ENCODE measurements around the gene SAAL1.
A peak's percentile ranks its signal among the peaks of the same experiment; 100 is the strongest.

The SAAL1 gene

GRCh38 chr11:18080451-18080850 is 25.4 kb downstream of the SAAL1 start:
- no peak for DNase-seq

- DNase-seq: no peak
Measured at GRCh38 chr11:18078909-18079308, 27.0 kb downstream of the SAAL1 start.

- DNase-seq: no peak
Measured at GRCh38 chr11:18075444-18075843, 30.4 kb downstream of the SAAL1 start.

GRCh38 chr11:18071098-18071705 is 34.7 kb downstream of the SAAL1 start:
- DNase-seq: no peak

- no peak for DNase-seq
Measured at GRCh38 chr11:18067372-18067771, 38.5 kb downstream of the SAAL1 start.

- DNase-seq: no peak
Measured at GRCh38 chr11:18066626-18067025, 39.3 kb downstream of the SAAL1 start.

GRCh38 chr11:18065572-18065971 is 40.3 kb downstream of the SAAL1 start:
- DNase-seq: peak; percentile 84

- no peak for DNase-seq
Measured at GRCh38 chr11:18064450-18065054, 41.3 kb downstream of the SAAL1 start.

- no peak for DNase-seq
Measured at GRCh38 chr11:18063862-18064434, 41.9 kb downstream of the SAAL1 start.

GRCh38 chr11:18063125-18063524 is 42.8 kb downstream of the SAAL1 start:
- DNase-seq: no peak

GRCh38 chr11:18061351-18061750 is 44.5 kb downstream of the SAAL1 start:
- DNase-seq: no peak

- no peak for DNase-seq
Measured at GRCh38 chr11:18056561-18057181, 49.2 kb downstream of the SAAL1 start.

- DNase-seq: no peak
Measured at GRCh38 chr11:18054511-18055103, 51.3 kb downstream of the SAAL1 start.

GRCh38 chr11:18050848-18051247 is 55.0 kb downstream of the SAAL1 start:
- DNase-seq: no peak

- DNase-seq: no peak
Measured at GRCh38 chr11:18046116-18046777, 59.6 kb downstream of the SAAL1 start, which contains the start of gene TPH1. Gene TPH1, minus strand, starts transcription at chr11:18046269. Its CDS starts 5,507 bp downstream, at chr11:18040762.

- no peak for DNase-seq
Measured at GRCh38 chr11:18036456-18036855, 69.4 kb downstream of the SAAL1 start.

Data from NCI-H510A (cell line).